Tibial artery (tissue), 4 donors: ENCODE data around the gene RTP3.

Source experiments
- DNase-seq, 2 donors: peaks; one replicate each; pipeline ENCODE4 v3.0.0-alpha.2; 2019
- H3K27ac ChIP-seq, 2 donors: fragments of 200-600 bp; sonication (generic) in 1 of 2; 1 replicate in 1 of 2; 2 replicates in 1 of 2; pipeline ENCODE4 v1.5.1; 2018 to 2019; ENCODE audit warnings: mild to moderate bottlenecking in 1 of 2
- H3K27me3 ChIP-seq, 2 donors: fragments of 200-600 bp; sonication (generic) in 1 of 2; one replicate each; pipeline versions ENCODE4 v1.5.1 to v1.6.0; 2016 to 2019
- H3K36me3 ChIP-seq, 3 donors: fragments of 200-600 bp; sonication (generic) in 2 of 3; one replicate each; pipeline ENCODE4 v1.5.1; 2016 to 2019; ENCODE audit warnings: mild to moderate bottlenecking in 2 of 3
- H3K4me1 ChIP-seq, 4 donors: fragments of 200-600 bp; sonication (generic) in 2 of 4; 1 replicate in 3 of 4; 2 replicates in 1 of 4; pipeline ENCODE4 v1.5.1; 2016 to 2019
- H3K4me3 ChIP-seq, 2 donors: fragments of 200-600 bp; sonication (generic) in 1 of 2; 1 replicate in 1 of 2; 2 replicates in 1 of 2; pipeline ENCODE4 v1.5.1; 2018 to 2019; ENCODE audit warnings: mild to moderate bottlenecking in 2 of 2
- H3K9me3 ChIP-seq, 3 donors: fragments of 200-600 bp; sonication (generic) in 1 of 3; one replicate each; pipeline ENCODE4 v1.5.1; 2016 to 2019
- CTCF ChIP-seq, 2 experiments: fragments of 200-600 bp in 1 of 2; fragments of 450-650 bp in 1 of 2; IDR thresholded peaks; one replicate each; pipeline ENCODE4 v1.5.1; 2017 to 2019; ENCODE audit warnings: antibody characterized with exemption in 2 of 2, mild to moderate bottlenecking in 1 of 2, moderate library complexity in 1 of 2
- intact Hi-C: fragments of 100-400 bp; cut with DNase I; formaldehyde crosslinking; loops from one replicate; pipeline ENCODE4 v1.15.0; 2023; ENCODE audit warnings: low total_unique reads

Gene RTP3

GRCh38 chr3:46500656-46501635, 3.2 kb downstream of the RTP3 start:
- intact Hi-C loops: no loop called here
- no peak overlapping the region for H3K4me3 ChIP-seq
- no peaks in the 10 kb centered on the region for H3K36me3 ChIP-seq
- H3K9me3 ChIP-seq: no peaks in the 10 kb centered on the region
- peaks cover 0 to 6% of the 10 kb centered on the region in 2 donors for H3K27me3 ChIP-seq
- no peaks in the 10 kb centered on the region for H3K4me1 ChIP-seq
- DNase-seq: no peak
- no peak for TF ChIP-seq CTCF (IDR thresholded peaks at IDR 0.05)
- no peak overlapping the region for H3K27ac ChIP-seq

- intact Hi-C loops: no loop called here
- Histone ChIP-seq H3K9me3 (no peaks in the 10 kb centered on the region), H3K27ac (no peak overlapping the region), H3K36me3 (no peaks in the 10 kb centered on the region), H3K4me3 (no peak overlapping the region), H3K4me1 (no peaks in the 10 kb centered on the region), H3K27me3 (peaks cover 0 to 10% of the 10 kb centered on the region in 2 donors)
- TF ChIP-seq CTCF (IDR thresholded peaks at IDR 0.05): no peak
- DNase-seq: no peak
Observed at GRCh38 chr3:46501702-46502101, 3.9 kb downstream of the RTP3 start.

GRCh38 chr3:46503200-46503874, 5.6 kb downstream of the RTP3 start:
- Histone ChIP-seq H3K9me3 (no peaks in the 10 kb centered on the region), H3K27ac (no peak overlapping the region), H3K4me1 (no peaks in the 10 kb centered on the region), H3K27me3 (peaks cover 0 to 11% of the 10 kb centered on the region in 2 donors), H3K36me3 (no peaks in the 10 kb centered on the region), H3K4me3 (no peak overlapping the region)
- TF ChIP-seq CTCF (IDR thresholded peaks at IDR 0.05): no peak
- DNase-seq: no peak
- intact Hi-C loops: no loop called here

- intact Hi-C loops: no loop called here
Observed at GRCh38 chr3:46504789-46505188, 7.0 kb downstream of the RTP3 start.

GRCh38 chr3:46505953-46506352, 8.2 kb downstream of the RTP3 start:
- no peak for TF ChIP-seq CTCF (IDR thresholded peaks at IDR 0.05)
- Histone ChIP-seq H3K27ac (no peak overlapping the region), H3K27me3 (peaks cover 0 to 11% of the 10 kb centered on the region in 2 donors), H3K9me3 (no peaks in the 10 kb centered on the region), H3K4me3 (no peak overlapping the region), H3K36me3 (no peaks in the 10 kb centered on the region), H3K4me1 (no peaks in the 10 kb centered on the region)
- intact Hi-C loops: no loop called here
- no peak for DNase-seq

More at GRCh38 chr3:46504789-46505188, 7.0 kb downstream of the RTP3 start:
- no peaks in the 10 kb centered on the region for H3K9me3 ChIP-seq
- no peak for TF ChIP-seq CTCF (IDR thresholded peaks at IDR 0.05)
- no peak for DNase-seq
- H3K27me3 ChIP-seq: peaks cover 0 to 11% of the 10 kb centered on the region in 2 donors
- no peak overlapping the region for H3K27ac ChIP-seq
- H3K36me3 ChIP-seq: no peaks in the 10 kb centered on the region
- no peaks in the 10 kb centered on the region for H3K4me1 ChIP-seq
- no peak overlapping the region for H3K4me3 ChIP-seq
